Measurements from ENCODE around the gene TTC4. TPM values are rescaled to one million over a fixed set of nuclear protein-coding genes. Genes with fewer than 3 reads are reported as not detected.

The TTC4 gene
- total RNA-seq, 2 experiments from 2014 or later: 7.3 to 7.6 TPM

- Histone ChIP-seq H3K36me3 (ENCODE audit: insufficient read depth, low read length) (no peaks in the 10 kb centered on the region), H3K27me3 (ENCODE audit: control insufficient read depth in 1 of 2, insufficient read depth in 2 of 2, low read length in 2 of 2) (no peaks in the 10 kb centered on the region), H3K27ac (ENCODE audit: low read depth in 1 of 2, low read length in 2 of 2) (no peak overlapping the region), H3K4me1 (ENCODE audit: insufficient read depth, low read length) (no peaks in the 10 kb centered on the region), H3K4me3 (ENCODE audit: low read length) (no peak overlapping the region), H3K9me3 (ENCODE audit: control insufficient read depth in 1 of 2, insufficient read depth in 1 of 2, low read length in 2 of 2) (no peaks in the 10 kb centered on the region)
- Mint-ChIP-seq H3K4me3 (no peak overlapping the region), H3K36me3 (ENCODE audit: low read depth) (no peaks in the 10 kb centered on the region), H3K27me3 (no peaks in the 10 kb centered on the region), H3K9me3 (no peaks in the 10 kb centered on the region), H3K4me1 (ENCODE audit: low read depth) (no peaks in the 10 kb centered on the region), H3K27ac (no peak overlapping the region)
- TF ChIP-seq CTCF (IDR thresholded peaks at IDR 0.05): no peak
- ChIA-PET CTCF (no interaction called here), POLR2A (no interaction called here)
- no peak for ATAC-seq (ENCODE audit: poor library complexity)
- intact Hi-C loops (cut with DNase I, micrococcal nuclease): no loop called here
- no peak for DNase-seq
Observed at GRCh38 chr1:54679706-54680105, 36.0 kb upstream of the TTC4 start.

DNA sequence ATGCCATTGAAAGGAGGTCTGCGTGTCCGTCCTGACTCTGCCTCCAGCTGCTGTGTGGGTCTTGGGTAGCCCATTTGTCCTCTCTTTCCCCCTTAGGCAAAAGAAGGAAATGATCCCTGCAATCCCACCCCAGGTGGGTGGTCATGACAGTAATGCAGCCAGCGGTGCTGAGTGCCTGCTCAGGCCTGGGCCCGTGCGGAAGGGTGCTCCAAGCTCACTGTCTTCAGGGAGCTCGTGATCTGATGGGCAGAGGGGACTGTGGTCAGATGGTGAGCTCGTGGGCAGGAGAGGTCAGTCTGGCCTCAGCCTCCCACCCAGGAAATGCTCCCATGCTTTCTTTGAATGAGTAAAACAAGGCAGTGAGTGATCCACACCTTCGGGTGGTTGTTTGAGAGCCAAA, 35.3 kb upstream of the TTC4 start:
- no peaks in the 10 kb centered on the region for H3K36me3 Mint-ChIP-seq (ENCODE audit: low read depth)
- no peaks in the 10 kb centered on the region for H3K27me3 Mint-ChIP-seq
- H3K27ac Mint-ChIP-seq: no peak overlapping the region
- ChIA-PET CTCF (no interaction called here), POLR2A (no interaction called here)
- Histone ChIP-seq H3K27ac (ENCODE audit: low read depth in 1 of 2, low read length in 2 of 2) (no peak overlapping the region), H3K27me3 (ENCODE audit: control insufficient read depth in 1 of 2, insufficient read depth in 2 of 2, low read length in 2 of 2) (no peaks in the 10 kb centered on the region), H3K9me3 (ENCODE audit: control insufficient read depth in 1 of 2, insufficient read depth in 1 of 2, low read length in 2 of 2) (no peaks in the 10 kb centered on the region), H3K36me3 (ENCODE audit: insufficient read depth, low read length) (no peaks in the 10 kb centered on the region), H3K4me1 (ENCODE audit: insufficient read depth, low read length) (no peaks in the 10 kb centered on the region), H3K4me3 (ENCODE audit: low read length) (no peak overlapping the region)
- no peaks in the 10 kb centered on the region for H3K4me1 Mint-ChIP-seq (ENCODE audit: low read depth)
- ATAC-seq (ENCODE audit: poor library complexity) (no peak), DNase-seq (no peak)
- intact Hi-C loops (cut with DNase I, micrococcal nuclease): no loop called here
- no peaks in the 10 kb centered on the region for H3K9me3 Mint-ChIP-seq
- no peak for TF ChIP-seq CTCF (IDR thresholded peaks at IDR 0.05)
- H3K4me3 Mint-ChIP-seq: no peak overlapping the region

DNA sequence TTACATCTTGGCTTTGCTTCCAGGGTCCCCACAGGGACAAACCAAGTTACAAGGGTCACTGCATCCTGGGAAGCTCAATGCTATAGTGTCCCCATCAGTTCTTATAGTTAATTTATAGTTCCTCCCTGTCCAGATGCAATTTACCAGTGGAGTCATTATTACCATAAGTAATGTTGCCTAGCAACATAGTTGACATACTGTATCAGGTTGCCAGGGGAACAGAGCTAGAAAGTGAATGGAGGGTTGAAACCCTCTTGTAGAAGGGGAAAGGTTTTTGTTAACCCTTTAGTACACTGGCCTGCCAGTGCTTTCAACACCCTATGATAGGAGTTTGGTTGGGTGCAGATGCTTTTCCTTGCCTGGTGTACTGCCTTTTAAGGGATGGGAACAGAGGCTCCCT, 34.3 kb upstream of the TTC4 start:
- H3K27ac Mint-ChIP-seq: no peak overlapping the region

More for the DNA sequence above, 34.3 kb upstream of the TTC4 start:
- no peaks in the 10 kb centered on the region for H3K27me3 ChIP-seq (ENCODE audit: control insufficient read depth in 1 of 2, insufficient read depth in 2 of 2, low read length in 2 of 2)
- no peak overlapping the region for H3K27ac ChIP-seq (ENCODE audit: low read depth in 1 of 2, low read length in 2 of 2)
- H3K4me3 ChIP-seq (ENCODE audit: low read length): no peak overlapping the region
- intact Hi-C loops (cut with DNase I, micrococcal nuclease): no loop called here
- Mint-ChIP-seq H3K4me3 (no peak overlapping the region), H3K9me3 (no peaks in the 10 kb centered on the region), H3K4me1 (ENCODE audit: low read depth) (no peaks in the 10 kb centered on the region), H3K27me3 (no peaks in the 10 kb centered on the region), H3K36me3 (ENCODE audit: low read depth) (no peaks in the 10 kb centered on the region)
- no peak for ATAC-seq (ENCODE audit: poor library complexity)
- CTCF ChIA-PET: no interaction called here
- no peaks in the 10 kb centered on the region for H3K9me3 ChIP-seq (ENCODE audit: control insufficient read depth in 1 of 2, insufficient read depth in 1 of 2, low read length in 2 of 2)
- no peak for DNase-seq
- POLR2A ChIA-PET: no interaction called here
- H3K36me3 ChIP-seq (ENCODE audit: insufficient read depth, low read length): no peaks in the 10 kb centered on the region
- no peaks in the 10 kb centered on the region for H3K4me1 ChIP-seq (ENCODE audit: insufficient read depth, low read length)
- TF ChIP-seq CTCF (IDR thresholded peaks at IDR 0.05): no peak

Data from CD4-positive, alpha-beta T cell (primary cell).